Motor neuron (in vitro differentiated cells): ENCODE measurements around the gene ACSL6. TPM values are rescaled to one million over a fixed set of nuclear protein-coding genes. Genes with fewer than 3 reads are reported as not detected.

Experiments
- ATAC-seq, 8 experiments: fragments of 200-7000 bp; cut with Tn5 transposase; replicated peaks in 6 of 8; 2 replicates each; pipeline ENCODE4 v1.8.0; 2021; ENCODE audit warnings: mild to moderate bottlenecking in 8 of 8, moderate library complexity in 8 of 8
- H3K27ac ChIP-seq, 2 donors: fragments of 250-450 bp; sonication (Bioruptor Pico); 2 replicates each; pipeline ENCODE4 v1.9.0; 2021; ENCODE audit warnings: antibody characterized with exemption in 2 of 2, mild to moderate bottlenecking in 2 of 2, moderate library complexity in 1 of 2
- H3K4me1 ChIP-seq, 2 donors: fragments of 250-450 bp; sonication (Bioruptor Pico); replicated peaks in 1 of 2; 2 replicates each; pipeline ENCODE4 v1.6.1; 2021; ENCODE audit warnings: antibody characterized with exemption in 2 of 2, mild to moderate bottlenecking in 2 of 2, moderate library complexity in 1 of 2
- H3K4me3 ChIP-seq, 5 donors: fragments of 250-450 bp; sonication (Bioruptor Pico); 2 replicates each; pipeline ENCODE4 v1.9.0; 2021; ENCODE audit warnings: antibody characterized with exemption in 5 of 5, mild to moderate bottlenecking in 5 of 5, moderate library complexity in 4 of 5
- WGBS, 10 experiments: fragments of 450-650 bp; shearing (Covaris generic); methylation state at CpG; one replicate each; pipeline ENCODE4 v1.0.0; 2022; 5-methylcytosine and 5-hydroxymethylcytosine counted together
- in situ Hi-C, 9 experiments: fragments of 400-800 bp; cut with MboI; loops; one replicate each; pipeline ENCODE4 v1.15.0; 2021; ENCODE audit warnings: low sequenced_read_pairs in 9 of 9, low pct_unique_long_range_greater_than_20kb in 2 of 9; ENCODE audit not compliant: unreplicated experiment in 9 of 9
- total RNA-seq, 8 experiments: library from RNA; unstranded; fragments of 300-600 nt; gene quantifications; 2 replicates each; pipeline versions ENCODE4 v1.2.3 to v1.2.4, GENCODE V29; 2022

The ACSL6 gene
- total RNA-seq, 8 experiments from 2014 or later = 0.31 to 20.5 (median 8.7) TPM

- H3K27ac ChIP-seq = no peak overlapping the region
- ATAC-seq = peak in 2 of 8 experiments; percentile 11 to 13
- H3K4me3 ChIP-seq = no peak overlapping the region
- in situ Hi-C loops = loop anchor here in 6 of 9 experiments (10.0 to 25.0 kb wide), 4 partner anchors 194 to 422 kb away; no protein-coding TSS in a partner anchor
- H3K4me1 ChIP-seq = peaks cover 3 to 6% of the 10 kb centered on the region in 2 donors
- 0 to 100% (median 46%) methylated on average over 1 to 3 of the region's 5 CpGs; no CpG with 5 or more reads in 4 of the 10 experiments for WGBS, 10 experiments
Observed at GRCh38 chr5:132008961-132009680, 2.3 kb downstream of the ACSL6 start.

GRCh38 chr5:132008163-132008473 is 3.3 kb downstream of the ACSL6 start:
- in situ Hi-C loops = loop anchor here in 6 of 9 experiments (10.0 to 25.0 kb wide), 4 partner anchors 193 to 421 kb away; no protein-coding TSS in a partner anchor
- Histone ChIP-seq H3K4me1 (peaks cover 6 to 13% of the 10 kb centered on the region in 2 donors), H3K27ac (no peak overlapping the region), H3K4me3 (no peak overlapping the region)
- peak in 1 of 8 experiments; percentile 6 for ATAC-seq
- 0 to 100% (median 63%) methylated on average over 1 to 2 of the region's 2 CpGs; no CpG with 5 or more reads in 6 of the 10 experiments for WGBS, 10 experiments

GRCh38 chr5:132007399-132008162 is 3.9 kb downstream of the ACSL6 start:
- 83 to 100% (median 89%) methylated on average over 1 of the region's 2 CpGs; no CpG with 5 or more reads in 7 of the 10 experiments for WGBS, 10 experiments
- Histone ChIP-seq H3K27ac (no peak overlapping the region), H3K4me3 (no peak overlapping the region), H3K4me1 (peaks cover 12 to 18% of the 10 kb centered on the region in 2 donors)
- in situ Hi-C loops = loop anchor here in 6 of 9 experiments (10.0 to 25.0 kb wide), 4 partner anchors 193 to 420 kb away; no protein-coding TSS in a partner anchor
- ATAC-seq = peak in 4 of 8 experiments; percentile 7 to 84 (median 76)

GRCh38 chr5:132006331-132007120 is 4.9 kb downstream of the ACSL6 start:
- in situ Hi-C loops = loop anchor here in 6 of 9 experiments (10.0 to 25.0 kb wide), 4 partner anchors 192 to 419 kb away; no protein-coding TSS in a partner anchor
- 0 to 87% (median 60%) methylated on average over 1 to 5 of the region's 6 CpGs; no CpG with 5 or more reads in 5 of the 10 experiments for WGBS, 10 experiments
- Histone ChIP-seq H3K4me3 (no peak overlapping the region), H3K4me1 (peaks cover 22 to 23% of the 10 kb centered on the region in 2 donors), H3K27ac (no peak overlapping the region)
- no peak for ATAC-seq

- no peak for ATAC-seq
- H3K4me3 ChIP-seq = no peak overlapping the region
- whole genome bisulfite sequencing, 10 experiments = 63 to 100% (median 78%) methylated on average over 1 to 3 of the region's 3 CpGs; no CpG with 5 or more reads in 5 of the 10 experiments
- peaks cover 20 to 23% of the 10 kb centered on the region in 2 donors for H3K4me1 ChIP-seq
- H3K27ac ChIP-seq = no peak overlapping the region
- in situ Hi-C loops = loop anchor here in 6 of 9 experiments (10.0 to 25.0 kb wide), 4 partner anchors 191 to 418 kb away; no protein-coding TSS in a partner anchor
Observed at GRCh38 chr5:132005591-132005990, 5.9 kb downstream of the ACSL6 start.

- peaks cover 23 to 29% of the 10 kb centered on the region in 2 donors for H3K4me1 ChIP-seq
- no peak overlapping the region for H3K4me3 ChIP-seq
- H3K27ac ChIP-seq = no peak overlapping the region
- 0 to 100% (median 77%) methylated on average over 1 to 3 of the region's 3 CpGs; no CpG with 5 or more reads in 6 of the 10 experiments for WGBS, 10 experiments
- in situ Hi-C loops = loop anchor here in 6 of 9 experiments (10.0 to 25.0 kb wide), 4 partner anchors 189 to 417 kb away; no protein-coding TSS in a partner anchor
- no peak for ATAC-seq
Observed at GRCh38 chr5:132003982-132004381, 7.5 kb downstream of the ACSL6 start.

- WGBS, 10 experiments = 0 to 29% (median 0%) methylated on average over 1 to 5 of the region's 12 CpGs; no CpG with 5 or more reads in 3 of the 10 experiments
- no peak overlapping the region for H3K4me3 ChIP-seq
- H3K4me1 ChIP-seq = peaks cover 23 to 29% of the 10 kb centered on the region in 2 donors
- in situ Hi-C loops = loop anchor here in 6 of 9 experiments (10.0 to 25.0 kb wide), 4 partner anchors 188 to 416 kb away; no protein-coding TSS in a partner anchor
- peak overlapping the region in 1 of 2 donors; percentile 16 for H3K27ac ChIP-seq
- peak in 7 of 8 experiments; percentile 23 to 96 (median 94) for ATAC-seq
Observed at GRCh38 chr5:132003170-132003744, 8.2 kb downstream of the ACSL6 start.

- 0 to 100% (median 57%) methylated on average over 1 to 2 of the region's 2 CpGs; no CpG with 5 or more reads in 4 of the 10 experiments for WGBS, 10 experiments
- H3K4me1 ChIP-seq = peaks cover 23 to 29% of the 10 kb centered on the region in 2 donors
- in situ Hi-C loops = loop anchor here in 6 of 9 experiments (10.0 to 25.0 kb wide), 4 partner anchors 188 to 415 kb away; no protein-coding TSS in a partner anchor
- no peak for ATAC-seq
- no peak overlapping the region for H3K4me3 ChIP-seq
- H3K27ac ChIP-seq = peak overlapping the region in 1 of 2 donors; percentile 14
Observed at GRCh38 chr5:132002757-132003156, 8.7 kb downstream of the ACSL6 start.

GRCh38 chr5:132001647-132002561 is 9.6 kb downstream of the ACSL6 start:
- WGBS, 10 experiments = 42 to 88% (median 63%) methylated on average over 1 to 5 of the region's 11 CpGs; no CpG with 5 or more reads in 2 of the 10 experiments
- in situ Hi-C loops = loop anchor here in 6 of 9 experiments (10.0 to 25.0 kb wide), 4 partner anchors 187 to 415 kb away; no protein-coding TSS in a partner anchor
- no peak overlapping the region for H3K27ac ChIP-seq
- H3K4me1 ChIP-seq = peaks cover 23 to 29% of the 10 kb centered on the region in 2 donors
- H3K4me3 ChIP-seq = no peak overlapping the region
- ATAC-seq = peak in 2 of 8 experiments; percentile 21 to 59

- no peak overlapping the region for H3K27ac ChIP-seq
- ATAC-seq = no peak
- H3K4me3 ChIP-seq = no peak overlapping the region
- 33 to 100% (median 92%) methylated on average over 1 to 5 of the region's 7 CpGs; no CpG with 5 or more reads in 3 of the 10 experiments for WGBS, 10 experiments
- in situ Hi-C loops = loop anchor here in 6 of 9 experiments (10.0 to 25.0 kb wide), 4 partner anchors 186 to 414 kb away; no protein-coding TSS in a partner anchor
- H3K4me1 ChIP-seq = peaks cover 23 to 29% of the 10 kb centered on the region in 2 donors
Observed at GRCh38 chr5:132000677-132001453, 10.6 kb downstream of the ACSL6 start.
